GM08714 (cell line): ENCODE measurements around the gene MEN1.

Experiments used
- H3K4me3 ChIP-seq: fragments of 200-500 bp; sonication (Bioruptor generic); 2 replicates; pipeline ENCODE4 v1.5.1; 2014; ENCODE audit warnings: mild to moderate bottlenecking, low read length, inconsistent platforms
- ZNF274 ChIP-seq: IDR thresholded peaks from 2 replicates; pipeline ENCODE4 v1.6.1; 2012; ENCODE audit warnings: mild to moderate bottlenecking, low read depth, low read length

MEN1 gene

GRCh38 chr11:64777449-64778222 is 32.7 kb downstream of the MEN1 start:
- peak overlapping the region; percentile 91 for H3K4me3 ChIP-seq
- no peak for TF ChIP-seq ZNF274

GRCh38 chr11:64776875-64777274 is 33.5 kb downstream of the MEN1 start:
- no peak for TF ChIP-seq ZNF274
- H3K4me3 ChIP-seq: peak overlapping the region; percentile 91

- no peak for TF ChIP-seq ZNF274
- H3K4me3 ChIP-seq: peak overlapping the region; percentile 91
Observed at GRCh38 chr11:64776425-64776824, 33.9 kb downstream of the MEN1 start.

DNA sequence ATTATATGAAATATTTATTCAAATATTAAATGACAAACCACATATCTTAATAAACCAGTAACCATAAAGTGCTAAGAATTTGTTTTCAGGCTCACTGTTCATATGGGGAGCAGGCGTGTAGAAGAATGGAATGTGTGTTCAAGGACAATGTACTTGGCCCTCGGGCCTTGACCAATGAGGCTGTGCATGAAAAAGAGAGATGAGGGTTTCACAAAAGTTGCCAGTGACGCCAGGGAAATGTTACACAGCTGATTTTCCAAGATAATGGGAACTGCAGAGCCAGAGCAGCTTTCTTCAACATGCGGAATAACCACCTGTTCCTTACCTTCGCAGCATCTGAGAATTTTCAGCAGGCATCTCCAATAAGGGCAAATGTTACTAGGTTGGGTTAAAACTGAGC is 36.2 kb downstream of the MEN1 start:
- TF ChIP-seq ZNF274: no peak
- no peak overlapping the region; the same call in 1 of the 2 replicates for H3K4me3 ChIP-seq

DNA sequence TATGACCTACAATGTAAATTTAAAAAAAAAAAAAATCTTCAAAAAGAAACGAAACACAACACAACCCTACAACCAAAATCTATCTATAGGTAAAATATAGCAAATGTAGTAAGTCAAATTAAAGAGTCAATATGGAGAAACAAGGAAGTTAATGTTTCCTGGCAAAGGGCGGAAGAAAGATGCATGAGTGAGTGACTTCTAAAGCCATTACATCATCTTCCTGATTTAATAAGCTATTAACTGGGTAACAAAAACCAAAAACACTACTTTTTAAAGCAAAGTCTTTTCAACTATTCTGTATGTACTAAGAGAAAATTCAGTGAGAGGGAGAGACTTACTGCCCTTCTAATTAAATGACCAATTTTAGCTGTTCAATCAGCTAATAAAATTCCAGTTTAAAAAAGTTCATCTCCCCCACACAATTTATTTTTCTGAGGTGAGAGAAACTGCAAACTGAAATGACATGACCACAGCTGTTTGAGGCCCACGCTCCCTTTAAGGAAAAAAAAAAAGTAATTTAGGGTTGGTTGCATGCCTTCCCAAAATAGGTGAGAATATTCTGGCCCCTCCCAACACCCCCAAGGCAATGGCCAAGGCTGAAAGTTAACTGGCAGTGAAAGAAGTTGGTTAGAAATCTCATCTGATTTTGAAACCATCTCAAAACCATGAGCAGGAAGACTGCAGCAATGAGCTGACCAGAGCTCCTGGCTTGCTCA is 37.9 kb downstream of the MEN1 start:
- TF ChIP-seq ZNF274: no peak
- peak overlapping the region; percentile 49; the same call in 1 of the 2 replicates for H3K4me3 ChIP-seq

DNA sequence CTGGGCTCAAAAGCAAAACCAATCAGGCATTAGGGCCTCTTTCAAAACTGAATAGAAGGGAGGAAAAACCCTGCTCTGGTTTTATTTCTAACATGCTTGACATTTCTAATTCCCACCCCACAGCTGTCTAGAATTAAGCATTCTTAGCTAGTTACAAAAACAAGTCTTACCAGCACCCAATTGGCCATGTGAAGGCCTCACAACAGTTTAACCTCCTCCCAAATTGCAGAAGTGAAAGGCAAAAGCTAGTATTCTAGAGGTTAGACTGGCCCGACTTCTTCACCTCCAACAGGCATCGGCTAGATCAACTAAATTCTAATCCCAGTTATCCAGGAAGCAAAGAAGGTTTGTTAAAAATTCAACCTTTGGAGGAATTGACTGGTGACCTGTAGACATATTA is 38.5 kb downstream of the MEN1 start:
- no peak for TF ChIP-seq ZNF274
- H3K4me3 ChIP-seq: 0 out of 2 replicates have a peak overlapping the region, but pooled peaks have one; percentile 21

DNA sequence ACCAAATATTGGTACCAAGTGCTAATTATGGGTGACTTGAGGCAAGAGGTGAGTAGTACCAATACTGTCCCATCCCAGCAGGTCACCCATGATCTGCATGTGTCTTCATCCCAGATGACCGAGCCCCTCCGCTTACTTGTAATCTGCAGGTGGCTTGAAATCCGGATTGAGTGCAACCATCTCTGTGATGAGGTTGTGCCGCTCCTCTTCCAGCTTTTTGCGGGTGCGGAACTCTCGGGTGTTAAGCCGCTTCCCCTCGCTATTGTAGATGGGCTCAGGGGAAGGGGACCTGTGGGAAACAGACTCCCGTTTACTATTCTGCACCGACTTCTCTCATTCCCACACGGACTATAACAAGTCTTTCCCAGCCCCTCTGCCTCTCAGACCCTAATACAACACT is 40.2 kb downstream of the MEN1 start:
- H3K4me3 ChIP-seq: no peak overlapping the region
- no peak for TF ChIP-seq ZNF274

GRCh38 chr11:64769283-64769682 is 41.1 kb downstream of the MEN1 start:
- H3K4me3 ChIP-seq: no peak overlapping the region

GRCh38 chr11:64768300-64768694 is 42.1 kb downstream of the MEN1 start:
- H3K4me3 ChIP-seq: no peak overlapping the region
- no peak for TF ChIP-seq ZNF274

More at GRCh38 chr11:64769283-64769682, 41.1 kb downstream of the MEN1 start:
- no peak for TF ChIP-seq ZNF274

GRCh38 chr11:64767344-64768299 is 42.7 kb downstream of the MEN1 start:
- no peak overlapping the region for H3K4me3 ChIP-seq
- TF ChIP-seq ZNF274: no peak

DNA sequence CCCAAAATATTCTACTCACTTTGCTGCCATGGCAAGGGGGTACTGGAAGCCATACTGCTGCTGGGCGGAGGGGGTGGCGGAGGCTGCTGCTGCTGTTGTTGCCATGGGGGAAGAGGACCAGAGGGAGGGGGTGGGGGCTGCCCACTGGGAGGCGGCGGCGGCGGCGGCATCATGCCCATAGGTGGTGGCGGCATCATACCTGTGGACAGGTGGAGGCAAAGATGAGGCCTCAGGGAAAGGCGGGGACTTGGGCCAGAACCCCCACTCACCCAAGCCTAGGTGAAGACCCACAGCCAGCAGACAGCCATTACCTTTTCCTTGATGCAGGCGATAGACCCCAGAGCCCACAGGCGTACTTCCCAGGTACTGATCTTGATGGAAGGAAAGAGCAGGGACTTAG is 43.5 kb downstream of the MEN1 start:
- no peak overlapping the region for H3K4me3 ChIP-seq
- TF ChIP-seq ZNF274: no peak

DNA sequence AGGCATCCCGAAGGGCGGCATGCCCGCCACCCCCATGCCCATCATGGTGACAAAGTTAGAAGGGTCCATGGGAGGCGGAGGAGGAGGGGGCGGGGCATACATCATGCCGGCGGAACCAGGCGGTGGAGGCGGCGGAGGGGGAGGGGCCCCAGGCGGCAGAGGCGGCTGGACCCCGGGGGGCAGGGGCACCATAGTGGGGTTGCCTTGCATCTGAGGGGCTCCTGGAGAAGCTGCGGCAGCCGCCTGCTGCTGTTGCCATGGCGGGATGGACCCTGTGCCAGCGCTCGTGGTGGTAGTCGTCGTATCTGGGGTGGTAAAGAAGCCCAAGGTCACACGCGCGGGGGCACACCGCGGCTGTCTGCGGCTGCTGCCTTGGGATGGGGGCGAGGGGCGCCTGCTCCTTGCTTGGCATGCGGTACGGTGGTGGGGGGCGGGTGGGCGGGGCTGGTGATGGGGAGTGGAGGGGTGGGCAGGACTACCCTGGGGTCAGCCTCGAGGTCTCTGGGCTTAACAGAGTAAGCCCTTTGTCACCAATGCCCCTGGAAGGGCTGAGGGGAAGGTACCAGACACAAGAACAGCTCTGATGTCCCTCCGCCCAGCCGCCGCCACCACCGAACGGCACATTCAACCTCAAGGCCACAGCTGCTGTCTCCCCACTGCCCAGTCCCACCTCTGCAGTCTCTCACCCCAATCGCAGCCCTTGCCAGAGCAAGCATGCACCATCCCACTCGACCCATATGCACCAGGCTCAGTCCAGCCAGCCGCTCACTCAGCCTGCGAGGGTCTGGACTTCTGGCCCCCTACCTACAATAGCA is 44.3 kb downstream of the MEN1 start:
- no peak for TF ChIP-seq ZNF274
- no peak overlapping the region for H3K4me3 ChIP-seq

DNA sequence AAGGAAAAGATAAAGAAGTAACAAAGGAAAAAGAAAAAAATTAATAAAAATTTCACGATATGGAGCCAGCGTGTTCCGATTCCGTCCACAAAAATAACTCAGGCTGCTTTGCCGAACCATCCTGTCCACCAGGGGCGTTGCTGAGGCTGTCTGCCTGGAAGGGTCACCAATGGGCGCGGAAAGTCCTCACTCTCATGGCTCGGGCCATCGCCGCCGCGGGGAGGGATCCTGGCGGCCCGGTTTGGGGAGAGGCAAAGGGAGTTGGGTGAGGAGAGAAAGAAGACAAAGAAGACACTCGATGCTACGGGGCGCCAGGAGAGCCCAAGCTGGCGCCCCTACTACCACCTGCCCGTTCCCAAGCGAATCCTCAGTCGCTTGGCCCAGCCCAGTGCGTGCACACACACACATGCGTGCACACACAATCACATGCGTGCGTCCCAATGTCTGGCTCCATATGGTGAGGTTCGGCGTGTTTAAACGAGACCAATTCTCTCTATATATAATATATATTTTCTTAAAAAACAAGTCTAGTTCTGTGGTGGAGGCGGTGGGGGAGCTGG is 45.0 kb downstream of the MEN1 start:
- H3K4me3 ChIP-seq: no peak overlapping the region
- TF ChIP-seq ZNF274: no peak
